ENCODE data around the gene OTOA. TPM values are rescaled to one million over a fixed set of nuclear protein-coding genes. Genes with fewer than 3 reads are reported as not detected.

OTOA gene
- total RNA-seq, 1 donor from 2014 or later, result 0.92 TPM

DNA sequence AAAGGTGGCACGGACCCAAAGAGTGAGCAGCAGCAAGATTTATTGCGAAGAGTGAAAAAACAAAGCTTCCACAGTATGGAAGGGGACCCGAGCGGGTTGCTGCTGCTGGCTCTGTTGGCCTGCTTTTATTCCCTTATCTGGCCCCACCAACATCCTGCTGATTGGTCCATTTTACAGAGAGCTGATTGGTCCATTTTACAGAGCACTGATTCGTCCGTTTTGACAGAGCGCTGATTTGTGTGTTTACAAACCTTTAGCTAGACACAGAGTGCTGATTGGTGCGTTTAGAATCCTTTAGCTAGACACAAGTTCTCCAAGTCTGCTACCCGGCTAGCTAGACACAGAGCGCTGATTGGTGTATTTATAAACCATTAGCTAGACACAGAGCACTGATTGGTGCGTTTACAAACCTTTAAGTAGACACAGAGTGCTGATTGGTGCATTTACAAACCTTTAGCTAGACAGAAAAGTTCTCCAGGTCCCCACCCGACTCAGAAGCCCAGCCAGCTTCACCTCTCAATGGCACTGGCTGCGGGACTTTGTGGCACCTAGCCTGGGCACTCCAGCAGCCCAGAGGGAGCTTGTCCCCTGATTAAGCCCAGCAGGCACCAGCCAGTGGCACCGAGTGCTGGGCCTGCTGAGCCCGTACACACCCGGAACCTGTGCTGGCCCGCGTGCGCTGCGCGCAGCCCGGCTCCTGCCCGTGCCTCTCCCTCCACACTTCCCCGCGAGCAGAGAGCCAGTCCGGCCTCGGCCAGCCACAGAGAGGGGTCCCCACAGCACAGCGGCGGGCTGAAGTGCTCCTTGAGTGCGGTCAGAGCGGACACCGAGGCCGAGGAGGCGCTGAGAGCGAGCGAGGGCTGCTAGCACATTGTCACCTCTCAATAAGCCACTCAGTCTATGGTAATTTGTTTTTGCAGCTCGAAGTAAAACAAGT, 26.5 kb upstream of the OTOA start:
- intact Hi-C loops (cut with DNase I), result no loop called here
- Histone ChIP-seq H3K36me3 (peaks cover 11% of the 10 kb centered on the region), H3K9me3 (no peaks in the 10 kb centered on the region), H3K27ac (no peak overlapping the region), H3K4me1 (no peaks in the 10 kb centered on the region), H3K27me3 (ENCODE audit: low read depth) (no peaks in the 10 kb centered on the region), H3K4me3 (no peak overlapping the region)
- no peak for TF ChIP-seq CTCF (IDR thresholded peaks at IDR 0.05)
- ATAC-seq, result no peak
- no peak for DNase-seq

DNA sequence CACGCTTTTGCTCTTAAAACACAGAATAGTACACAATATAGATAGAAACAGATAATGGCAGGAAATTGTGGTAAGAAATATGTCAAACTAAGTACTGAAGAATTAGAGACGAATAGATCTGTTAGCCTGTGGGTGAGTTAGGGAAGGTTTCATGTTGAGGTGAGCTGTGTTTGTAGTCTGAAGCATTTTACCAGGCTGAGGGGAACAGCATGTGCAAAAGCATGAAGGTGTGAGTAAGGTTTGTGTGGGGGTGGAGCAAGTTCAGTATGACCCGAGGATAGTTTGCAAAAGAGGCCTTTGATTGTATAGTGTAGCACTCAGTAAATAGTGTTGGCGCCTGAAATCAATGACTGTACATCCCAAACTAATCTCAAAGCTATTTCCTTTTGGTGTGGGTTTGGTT, 25.2 kb upstream of the OTOA start:
- Histone ChIP-seq H3K36me3 (peaks cover 17% of the 10 kb centered on the region), H3K27me3 (ENCODE audit: low read depth) (no peaks in the 10 kb centered on the region), H3K27ac (no peak overlapping the region), H3K4me3 (no peak overlapping the region), H3K9me3 (no peaks in the 10 kb centered on the region), H3K4me1 (no peaks in the 10 kb centered on the region)
- intact Hi-C loops (cut with DNase I), result no loop called here
- ATAC-seq (peak; percentile 23 to 51), DNase-seq (no peak)
- no peak for TF ChIP-seq CTCF (IDR thresholded peaks at IDR 0.05)

GRCh38 chr16:21639493-21639892, 24.3 kb upstream of the OTOA start:
- Histone ChIP-seq H3K27me3 (ENCODE audit: low read depth) (no peaks in the 10 kb centered on the region), H3K27ac (no peak overlapping the region), H3K4me3 (no peak overlapping the region), H3K9me3 (no peaks in the 10 kb centered on the region), H3K36me3 (peaks cover 19% of the 10 kb centered on the region), H3K4me1 (peaks cover 4% of the 10 kb centered on the region)
- intact Hi-C loops (cut with DNase I), result no loop called here
- DNase-seq, result no peak
- ATAC-seq, result no peak
- no peak for TF ChIP-seq CTCF (IDR thresholded peaks at IDR 0.05)

- Histone ChIP-seq H3K27ac (no peak overlapping the region), H3K36me3 (peaks cover 16% of the 10 kb centered on the region), H3K27me3 (ENCODE audit: low read depth) (no peaks in the 10 kb centered on the region), H3K4me3 (no peak overlapping the region), H3K9me3 (no peaks in the 10 kb centered on the region), H3K4me1 (peaks cover 26% of the 10 kb centered on the region)
- ATAC-seq (no peak), DNase-seq (no peak)
- no peak for TF ChIP-seq CTCF (IDR thresholded peaks at IDR 0.05)
- intact Hi-C loops (cut with DNase I), result no loop called here
These were observed 21.9 kb upstream of the OTOA start for GRCh38 chr16:21641916-21642315.

DNA sequence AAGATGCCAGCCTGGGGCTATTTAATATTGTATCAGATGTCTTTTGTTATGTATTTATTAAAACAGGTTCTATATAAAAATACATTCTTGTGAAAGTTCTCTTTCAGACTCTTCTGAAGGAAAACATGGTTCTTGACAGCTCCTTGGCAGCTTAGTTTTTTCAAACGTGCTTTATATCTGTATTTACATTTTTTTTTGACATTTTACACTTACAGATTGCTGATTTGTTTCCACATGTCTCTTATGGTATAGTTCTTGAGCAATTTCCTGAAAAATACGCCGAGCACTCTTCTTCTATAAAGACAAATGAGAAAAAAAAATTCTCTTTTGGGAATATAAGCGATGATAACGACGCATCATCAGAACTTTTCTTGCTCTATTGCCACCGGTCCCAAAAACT, 20.9 kb upstream of the OTOA start:
- intact Hi-C loops (cut with DNase I), result no loop called here
- no peak for DNase-seq
- peaks cover 34% of the 10 kb centered on the region for H3K4me1 ChIP-seq

More for the DNA sequence above, 20.9 kb upstream of the OTOA start:
- no peak for ATAC-seq
- Histone ChIP-seq H3K4me3 (no peak overlapping the region), H3K27me3 (ENCODE audit: low read depth) (no peaks in the 10 kb centered on the region), H3K27ac (no peak overlapping the region), H3K36me3 (peaks cover 26% of the 10 kb centered on the region), H3K9me3 (no peaks in the 10 kb centered on the region)
- no peak for TF ChIP-seq CTCF (IDR thresholded peaks at IDR 0.05)
